SU-DHL-6 (cell line): ENCODE data around the gene EPHB1.

Source experiments
- H2AFZ ChIP-seq: fragments of 200-600 bp; sonication (generic); 2 replicates; pipeline ENCODE4 v1.6.1; 2014; ENCODE audit warnings: low read depth, mild to moderate bottlenecking, moderate library complexity, mixed read lengths, antibody characterized with exemption, low read length; ENCODE audit not compliant: severe bottlenecking
- H3F3A ChIP-seq: fragments of 200-600 bp; shearing (Covaris generic); 2 replicates; pipeline ENCODE4 v1.6.0; 2016; ENCODE audit warnings: antibody characterized with exemption, mild to moderate bottlenecking; ENCODE audit not compliant: insufficient read depth
- H3K27ac ChIP-seq: fragments of 200-600 bp; sonication (generic); 2 replicates; pipeline ENCODE4 v1.5.1; 2016; ENCODE audit warnings: low read depth, mild to moderate bottlenecking, low read length, moderate library complexity, mixed read lengths
- H3K27me3 ChIP-seq: fragments of 200-600 bp; sonication (generic), shearing (Covaris generic); 2 replicates; pipeline ENCODE4 v1.6.0; 2014; ENCODE audit warnings: mild to moderate bottlenecking, low read length
- H3K36me3 ChIP-seq: fragments of 200-600 bp; sonication (generic); 2 replicates; pipeline ENCODE4 v1.6.1; 2014; ENCODE audit warnings: mild to moderate bottlenecking, low read length, mixed read lengths
- H3K4me2 ChIP-seq: fragments of 300-600, 200-600 bp; shearing (Covaris generic), sonication (generic); 2 replicates; pipeline ENCODE4 v1.6.0; 2014; ENCODE audit warnings: low read length, low read depth, mild to moderate bottlenecking; ENCODE audit not compliant: poor library complexity, severe bottlenecking
- H3K4me3 ChIP-seq: fragments of 200-600 bp; sonication (generic); 2 replicates; pipeline ENCODE4 v1.5.1; 2014; ENCODE audit warnings: antibody characterized with exemption, low read length, mild to moderate bottlenecking, mixed read lengths; ENCODE audit not compliant: insufficient read depth, poor library complexity, severe bottlenecking
- H3K79me2 ChIP-seq: fragments of 200-600 bp; sonication (generic); 2 replicates; pipeline ENCODE4 v1.6.1; 2014; ENCODE audit warnings: mild to moderate bottlenecking, low read length, moderate library complexity; ENCODE audit not compliant: insufficient read depth
- H3K9ac ChIP-seq: fragments of 200-600 bp; sonication (generic); 2 replicates; pipeline ENCODE4 v1.7.0; 2014; ENCODE audit warnings: mild to moderate bottlenecking, low read length
- H3K9me2 ChIP-seq: fragments of 200-600 bp; sonication (generic); replicated peaks from 2 replicates; pipeline ENCODE4 v1.6.1; 2014; ENCODE audit warnings: low read length; ENCODE audit not compliant: insufficient read depth
- H3K9me3 ChIP-seq: fragments of 200-600 bp; sonication (generic); 2 replicates; pipeline ENCODE4 v1.6.1; 2014; ENCODE audit warnings: low read length, mixed read lengths; ENCODE audit not compliant: insufficient read depth
- H4K20me1 ChIP-seq: fragments of 200-600 bp; sonication (generic); 2 replicates; pipeline ENCODE4 v1.6.1; 2014; ENCODE audit warnings: low read depth, mild to moderate bottlenecking, antibody characterized with exemption, low read length, moderate library complexity, mixed read lengths
- EZH2phosphoT487 ChIP-seq: fragments of 200-600 bp; sonication (generic), shearing (Covaris generic); conservative IDR thresholded peaks from 2 replicates; pipeline ENCODE4 v1.6.1; 2018; ENCODE audit warnings: mild to moderate bottlenecking, antibody characterized with exemption, low read length, moderate library complexity, mixed read lengths
- TF ChIP-seq, protein P1 (sequence below): fragments of 200-600 bp; sonication (generic); IDR thresholded peaks from one replicate; pipeline ENCODE4 v1.5.1; 2017; ENCODE audit warnings: antibody characterized with exemption, mild to moderate bottlenecking, low read length, moderate library complexity; ENCODE audit not compliant: insufficient read depth, poor library complexity, severe bottlenecking

EPHB1 gene

DNA sequence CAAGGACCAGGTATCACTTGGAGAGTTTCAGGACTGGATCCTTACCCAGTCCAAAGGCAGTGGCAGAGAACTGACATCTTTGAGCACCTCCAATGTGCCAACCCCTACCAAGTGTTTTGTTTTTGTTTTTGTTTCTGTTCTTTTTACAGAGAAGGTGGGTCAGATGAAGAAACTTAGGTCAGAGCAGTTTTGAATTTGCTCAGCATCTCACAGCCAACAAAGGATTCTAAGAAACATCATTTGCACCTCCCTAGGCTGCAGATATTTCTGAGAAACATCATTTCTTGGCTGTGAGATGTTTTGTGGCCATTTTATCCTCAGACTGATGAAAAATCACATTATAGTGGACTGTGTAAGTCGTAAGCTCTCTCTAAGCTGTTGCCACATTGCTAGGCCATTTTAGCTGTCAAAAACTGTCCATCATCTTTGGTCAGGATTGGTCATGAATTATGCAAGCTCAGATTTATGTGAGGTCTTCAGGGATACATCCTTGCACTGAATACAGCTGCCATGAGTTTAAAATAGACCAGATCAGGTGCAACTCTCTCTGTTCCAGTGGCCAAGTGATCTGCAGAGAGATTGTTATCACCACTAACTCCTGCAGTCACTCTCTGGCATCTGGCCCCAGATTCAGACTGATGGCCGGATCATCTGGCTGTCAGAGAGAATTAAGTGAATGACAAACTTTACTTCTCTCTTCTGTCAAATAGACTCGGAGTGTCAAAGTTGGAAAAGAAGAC lies 341.5 kb downstream of the EPHB1 start:
- Histone ChIP-seq H3K36me3 (no peaks in the 10 kb centered on the region), H3K27ac (no peak overlapping the region), H3K4me2 (no peak overlapping the region), H3K9ac (no peak overlapping the region), H3K9me3 (no peaks in the 10 kb centered on the region), H3K27me3 (no peaks in the 10 kb centered on the region), H3K9me2 (no peaks in the 10 kb centered on the region), H3K79me2 (no peaks in the 10 kb centered on the region), H3F3A (no peaks in the 10 kb centered on the region), H2AFZ (no peak overlapping the region), H4K20me1 (no peaks in the 10 kb centered on the region), H3K4me3 (no peak overlapping the region)
- no peak for TF ChIP-seq EZH2phosphoT487
- TF ChIP-seq, protein P1, sequence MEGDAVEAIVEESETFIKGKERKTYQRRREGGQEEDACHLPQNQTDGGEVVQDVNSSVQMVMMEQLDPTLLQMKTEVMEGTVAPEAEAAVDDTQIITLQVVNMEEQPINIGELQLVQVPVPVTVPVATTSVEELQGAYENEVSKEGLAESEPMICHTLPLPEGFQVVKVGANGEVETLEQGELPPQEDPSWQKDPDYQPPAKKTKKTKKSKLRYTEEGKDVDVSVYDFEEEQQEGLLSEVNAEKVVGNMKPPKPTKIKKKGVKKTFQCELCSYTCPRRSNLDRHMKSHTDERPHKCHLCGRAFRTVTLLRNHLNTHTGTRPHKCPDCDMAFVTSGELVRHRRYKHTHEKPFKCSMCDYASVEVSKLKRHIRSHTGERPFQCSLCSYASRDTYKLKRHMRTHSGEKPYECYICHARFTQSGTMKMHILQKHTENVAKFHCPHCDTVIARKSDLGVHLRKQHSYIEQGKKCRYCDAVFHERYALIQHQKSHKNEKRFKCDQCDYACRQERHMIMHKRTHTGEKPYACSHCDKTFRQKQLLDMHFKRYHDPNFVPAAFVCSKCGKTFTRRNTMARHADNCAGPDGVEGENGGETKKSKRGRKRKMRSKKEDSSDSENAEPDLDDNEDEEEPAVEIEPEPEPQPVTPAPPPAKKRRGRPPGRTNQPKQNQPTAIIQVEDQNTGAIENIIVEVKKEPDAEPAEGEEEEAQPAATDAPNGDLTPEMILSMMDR: no peak

DNA sequence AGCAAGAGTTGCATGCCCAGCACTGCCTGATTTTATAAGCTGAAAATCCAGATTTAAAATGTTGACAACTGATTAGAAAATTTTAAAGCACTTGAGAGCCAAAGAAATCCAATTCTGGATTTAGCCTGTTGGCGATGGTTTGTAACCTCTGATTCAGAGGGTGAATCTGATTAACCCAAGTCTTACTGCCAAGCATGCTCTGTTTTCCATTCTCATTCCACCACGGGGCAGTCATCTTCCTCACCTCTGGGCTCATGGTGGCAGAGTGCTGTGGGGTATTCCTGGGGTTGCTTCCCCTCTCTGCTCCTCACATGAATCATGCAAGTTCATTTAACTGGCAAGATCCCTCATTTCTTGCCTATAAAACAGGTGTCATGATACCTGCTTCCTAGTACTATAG lies 342.2 kb downstream of the EPHB1 start:
- no peak for TF ChIP-seq EZH2phosphoT487
- TF ChIP-seq, protein P1: no peak
- Histone ChIP-seq H3F3A (no peaks in the 10 kb centered on the region), H3K4me2 (no peak overlapping the region), H3K36me3 (no peaks in the 10 kb centered on the region), H3K9me2 (no peaks in the 10 kb centered on the region), H3K27me3 (no peaks in the 10 kb centered on the region), H2AFZ (no peak overlapping the region), H4K20me1 (no peaks in the 10 kb centered on the region), H3K4me3 (no peak overlapping the region), H3K79me2 (no peaks in the 10 kb centered on the region), H3K9ac (no peak overlapping the region), H3K27ac (no peak overlapping the region), H3K9me3 (no peaks in the 10 kb centered on the region)

DNA sequence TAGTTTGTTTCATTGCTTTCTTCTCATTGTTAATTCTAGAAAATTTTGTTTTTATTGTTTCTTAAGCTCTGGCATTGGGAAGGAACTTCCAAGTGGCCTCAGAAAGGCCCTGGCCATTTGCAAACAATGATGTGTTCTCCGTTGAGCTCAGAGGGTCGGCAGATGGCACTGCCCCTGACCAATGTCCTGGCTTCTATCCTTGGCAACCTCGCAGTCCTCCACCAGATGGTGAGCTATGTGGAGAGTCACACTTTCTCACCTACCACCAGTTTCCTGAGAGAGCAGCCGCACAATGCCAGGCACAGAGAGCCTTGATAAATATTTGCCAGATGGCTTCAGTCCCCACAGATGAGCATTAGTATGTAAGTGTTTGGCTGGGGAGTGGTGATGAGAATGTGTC lies 343.7 kb downstream of the EPHB1 start:
- no peaks in the 10 kb centered on the region for H4K20me1 ChIP-seq

More for the DNA sequence above, 343.7 kb downstream of the EPHB1 start:
- Histone ChIP-seq H2AFZ (no peak overlapping the region), H3K4me2 (no peak overlapping the region), H3K4me3 (no peak overlapping the region), H3K27me3 (no peaks in the 10 kb centered on the region), H3K27ac (no peak overlapping the region), H3F3A (no peaks in the 10 kb centered on the region), H3K79me2 (no peaks in the 10 kb centered on the region), H3K9ac (no peak overlapping the region), H3K9me3 (no peaks in the 10 kb centered on the region), H3K36me3 (no peaks in the 10 kb centered on the region), H3K9me2 (no peaks in the 10 kb centered on the region)
- TF ChIP-seq, protein P1: no peak
- TF ChIP-seq EZH2phosphoT487: no peak
